NCI-H748 treated with DMSO at 0.1 percent for 48 hours (cell line): ENCODE data around the gene CIPC.

Experiments
- DNase-seq: peaks from one replicate; lab custom pipeline; 2025; lab: John Stamatoyannopoulos, UW

CIPC gene

DNA sequence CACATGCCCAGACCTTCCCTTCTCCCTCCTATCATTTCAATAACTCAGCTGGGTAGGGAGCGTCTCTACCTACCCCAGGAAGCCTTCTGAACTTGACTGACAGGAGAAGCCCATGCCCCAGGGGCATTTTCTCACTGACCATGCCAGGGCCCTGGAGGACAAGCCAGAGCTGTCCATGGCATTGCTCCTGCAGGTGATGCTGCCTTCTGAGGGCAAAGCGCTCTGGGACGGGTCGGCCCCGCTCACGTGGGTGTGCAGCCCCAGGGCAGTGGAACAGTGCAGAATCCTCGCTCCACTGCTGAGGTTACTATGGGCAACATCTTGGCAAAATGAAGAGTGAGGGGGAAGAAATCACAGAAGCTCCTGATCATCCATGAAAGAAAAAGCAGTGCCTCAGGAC, 28.5 kb upstream of the CIPC start:
- DNase-seq, result no peak

DNA sequence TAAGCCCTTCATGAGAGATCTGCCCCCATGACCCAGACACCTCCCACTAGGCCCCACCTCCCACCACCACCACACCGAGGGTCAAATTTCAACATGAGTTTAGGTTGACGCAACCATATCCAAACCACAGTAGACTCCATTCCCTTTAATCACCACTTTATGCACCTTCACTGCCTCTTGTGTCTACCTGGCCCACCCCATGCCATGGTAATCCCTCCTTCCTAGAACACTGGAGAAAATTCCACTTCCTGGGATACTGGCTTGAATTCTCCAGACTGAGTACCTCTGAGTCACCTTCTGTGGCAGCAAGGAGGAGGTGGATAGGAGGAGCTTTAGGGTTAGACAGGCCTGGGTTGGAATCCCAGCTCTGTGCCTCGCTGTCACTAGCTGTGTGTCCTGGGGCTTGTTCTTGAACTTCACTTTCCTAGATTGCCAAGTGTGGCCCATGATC, 26.1 kb upstream of the CIPC start:
- DNase-seq, result no peak

DNA sequence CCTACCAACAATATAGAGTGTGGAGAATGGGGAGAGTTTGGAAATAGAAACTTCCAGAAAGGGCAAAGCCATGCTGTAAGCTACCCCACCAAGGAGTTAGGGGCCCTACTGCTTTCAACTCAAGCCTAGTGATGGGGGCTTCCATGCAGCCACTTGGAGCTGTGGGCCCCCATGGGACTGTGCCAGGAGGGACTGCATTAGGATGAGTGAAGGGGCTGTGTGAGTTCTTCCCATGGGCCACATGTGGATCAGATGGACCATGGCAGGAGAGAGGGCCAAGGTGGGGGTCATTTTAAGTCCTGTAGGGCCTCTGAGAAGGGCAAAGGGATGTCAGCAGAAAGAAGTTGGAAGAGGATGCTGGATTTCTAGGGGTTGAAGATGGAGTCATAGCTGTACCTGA, 23.1 kb upstream of the CIPC start:
- no peak for DNase-seq

DNA sequence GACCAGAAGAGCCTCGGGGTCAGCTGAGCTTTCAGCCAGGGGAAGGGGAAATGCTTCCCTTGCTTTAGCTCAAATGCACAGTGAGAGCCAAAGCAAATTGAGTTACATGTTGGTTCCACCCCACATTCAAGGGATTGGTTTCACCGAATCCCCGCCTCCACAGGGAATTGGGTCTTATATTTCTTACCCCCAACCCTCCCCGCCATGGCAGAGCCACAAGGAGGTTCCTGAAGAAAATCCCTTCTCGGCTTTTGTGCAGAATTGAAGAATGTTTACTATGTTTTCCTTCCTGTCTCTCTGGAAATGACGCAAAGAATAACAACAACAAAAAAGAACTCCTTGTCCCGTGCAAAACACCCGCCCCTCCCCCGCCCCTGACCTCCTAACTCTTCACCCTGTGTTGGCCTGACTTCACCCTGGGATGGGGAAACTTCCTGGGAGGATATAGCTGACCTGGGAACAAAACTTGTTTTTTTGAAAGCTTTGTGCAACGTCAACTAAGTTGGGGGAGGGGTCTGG, 21.9 kb upstream of the CIPC start:
- no peak for DNase-seq

DNA sequence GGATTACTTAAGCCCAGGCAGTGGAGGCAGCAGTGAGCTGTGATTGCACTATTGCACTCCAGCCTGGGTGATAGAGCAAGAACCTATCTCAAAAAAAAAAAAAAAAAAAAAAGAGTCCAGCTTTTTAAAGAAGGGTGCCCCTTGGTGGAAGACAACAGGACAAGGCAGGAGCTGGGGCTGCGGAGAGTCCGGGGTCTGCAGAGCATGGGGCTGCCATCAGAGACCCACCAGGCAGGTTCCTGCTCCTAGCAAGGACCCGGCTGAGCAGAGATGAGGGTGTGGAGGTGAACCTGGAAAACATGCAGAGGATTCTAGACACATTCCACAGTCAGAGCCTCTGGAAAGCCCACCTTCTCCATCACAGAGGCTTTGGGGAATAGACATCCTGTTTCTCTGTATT, 21.0 kb upstream of the CIPC start:
- DNase-seq, result no peak

DNA sequence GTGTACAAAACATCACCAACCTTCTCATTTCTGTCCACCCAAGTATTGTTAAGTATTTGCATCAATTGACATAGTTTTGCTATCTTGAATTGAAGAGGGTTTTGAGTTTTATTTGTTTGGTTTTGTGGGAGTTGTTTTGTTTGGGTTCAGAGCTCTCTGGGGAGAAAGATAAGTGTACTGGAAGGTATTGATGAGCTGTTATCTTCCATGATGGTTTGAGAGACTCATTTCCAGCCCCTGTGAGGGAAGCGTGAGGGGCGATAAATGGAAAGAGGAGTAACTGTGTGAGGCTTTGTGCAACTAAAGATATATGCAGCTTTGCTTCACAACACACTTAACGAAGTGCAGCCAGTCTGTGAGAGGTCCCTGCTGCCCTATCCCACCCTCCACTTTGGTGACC, 15.7 kb upstream of the CIPC start:
- no peak for DNase-seq

DNA sequence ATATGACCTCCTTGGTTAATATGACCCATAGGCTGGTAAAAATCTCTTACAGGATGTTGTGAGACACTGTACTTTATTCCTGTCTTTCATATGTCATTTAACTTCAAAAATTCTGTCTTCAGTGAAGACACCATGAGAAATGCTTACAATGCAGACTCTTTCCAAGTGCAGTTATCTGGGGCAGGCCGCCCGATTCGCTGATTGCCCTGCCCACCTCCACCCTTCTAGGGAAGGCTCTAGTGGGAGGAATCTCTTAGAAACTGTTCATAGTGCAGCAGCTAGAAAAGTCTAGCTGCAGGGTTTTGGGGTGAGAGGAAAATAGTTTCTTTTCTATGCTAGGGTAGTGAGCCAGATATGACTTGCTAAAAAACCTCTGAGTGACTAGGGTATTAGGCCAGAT, 15.0 kb upstream of the CIPC start:
- no peak for DNase-seq

DNA sequence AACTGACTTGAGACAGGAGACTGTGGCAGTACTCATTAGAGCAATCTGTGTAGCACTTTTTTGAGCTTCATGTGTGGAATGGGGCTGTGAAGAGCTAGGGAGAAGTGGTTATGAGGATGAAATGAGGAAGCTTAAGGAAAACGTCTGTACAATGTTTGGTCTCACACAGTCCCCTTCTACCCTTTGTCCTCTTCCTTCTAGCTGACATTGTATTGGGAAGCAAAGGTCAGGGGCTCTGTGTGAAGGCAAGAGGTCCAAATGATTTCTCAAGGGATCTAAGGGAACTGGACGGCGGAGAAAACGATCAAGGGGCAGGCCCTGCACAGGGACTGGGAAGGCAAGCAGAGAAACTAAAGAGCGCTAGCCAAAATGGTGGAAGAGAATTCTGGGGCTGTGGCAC, 13.1 kb upstream of the CIPC start:
- no peak for DNase-seq

DNA sequence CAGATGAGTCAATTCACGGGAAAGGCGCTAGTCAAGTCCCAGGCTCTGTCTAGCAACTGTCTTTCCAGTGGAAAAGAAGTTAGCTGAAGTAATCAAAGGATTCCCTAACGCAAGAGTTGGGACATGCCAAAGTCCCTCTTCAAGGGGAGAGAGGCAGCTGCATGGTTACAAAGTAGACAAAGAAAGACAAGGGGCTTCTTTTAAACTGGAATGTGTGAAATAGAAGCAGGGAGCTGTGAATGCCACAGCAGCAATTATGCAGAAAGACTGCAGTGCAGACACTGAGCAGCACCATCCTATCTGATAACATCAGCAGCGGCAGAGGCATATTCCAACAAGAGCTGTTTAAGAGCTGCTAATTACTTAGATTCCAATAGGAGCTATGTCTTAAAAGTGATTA, 12.5 kb upstream of the CIPC start:
- no peak for DNase-seq

DNA sequence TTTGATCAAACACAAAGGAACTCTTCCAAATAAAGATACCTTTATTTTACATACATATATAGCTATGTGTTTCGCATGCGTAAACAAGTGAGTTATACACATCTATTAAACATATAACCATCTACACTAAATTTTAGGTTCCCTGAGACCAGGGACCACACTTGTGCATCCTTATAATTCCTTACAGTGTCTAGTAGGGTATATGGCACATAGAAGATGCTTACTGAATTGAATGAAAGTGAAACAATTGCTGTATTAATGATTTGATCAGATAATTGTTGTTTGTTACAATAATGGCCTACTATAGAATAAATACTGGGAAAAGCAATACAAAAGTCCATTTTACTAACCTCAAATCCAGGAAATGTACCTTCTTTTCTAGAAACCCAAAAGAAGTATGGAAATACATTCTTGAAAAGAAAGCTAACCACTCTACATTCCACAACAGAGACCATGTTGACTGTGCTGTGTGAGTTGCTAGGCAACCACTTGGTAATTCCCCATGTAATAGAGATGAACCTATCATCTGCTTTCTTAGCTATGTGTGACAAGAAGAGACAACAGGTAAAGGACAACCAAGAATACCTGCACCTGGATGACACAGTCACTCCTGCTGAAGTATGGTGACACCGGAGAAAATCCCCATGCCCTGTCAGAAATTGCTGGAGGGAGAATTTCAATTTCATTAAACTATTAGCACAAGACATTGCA, 11.9 kb upstream of the CIPC start:
- no peak for DNase-seq

DNA sequence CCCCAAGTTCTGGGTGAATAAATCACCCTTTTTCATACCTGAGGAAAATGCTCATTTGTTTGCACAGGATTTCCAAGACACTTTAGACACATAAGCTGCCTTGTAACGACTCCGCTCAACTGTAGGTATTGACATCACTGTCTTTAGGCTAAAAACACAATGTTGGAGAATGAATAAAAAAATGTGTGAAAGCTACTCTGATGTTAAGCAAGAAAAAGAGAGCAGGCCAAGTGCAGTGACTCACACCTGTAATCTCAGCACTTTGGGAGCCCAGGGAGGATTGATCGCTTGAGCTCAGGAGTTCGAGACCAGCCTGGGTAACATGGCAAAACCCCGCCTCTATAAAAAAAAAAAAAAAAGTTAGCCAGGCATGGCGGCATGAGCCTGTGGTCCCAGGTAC, 11.1 kb upstream of the CIPC start:
- DNase-seq, result no peak

DNA sequence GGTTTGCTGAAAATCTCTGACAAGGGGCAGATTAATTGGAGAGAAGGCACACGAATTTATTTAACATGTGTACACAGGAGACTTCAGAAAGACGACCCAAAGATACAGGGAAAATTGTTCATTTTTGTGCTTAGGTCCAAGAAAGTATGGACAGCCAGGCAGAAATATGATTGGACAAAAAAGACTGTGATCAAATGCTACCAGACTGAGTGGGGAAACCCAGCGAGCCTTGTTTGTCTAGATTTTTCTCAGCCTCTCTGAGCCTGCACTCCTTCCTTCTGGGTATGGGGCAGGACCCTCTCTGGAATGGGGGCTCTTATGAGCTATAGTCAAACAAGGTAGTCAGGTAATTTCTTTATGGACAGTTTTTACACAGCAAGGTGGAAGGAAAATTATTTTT, 10.4 kb upstream of the CIPC start:
- no peak for DNase-seq

DNA sequence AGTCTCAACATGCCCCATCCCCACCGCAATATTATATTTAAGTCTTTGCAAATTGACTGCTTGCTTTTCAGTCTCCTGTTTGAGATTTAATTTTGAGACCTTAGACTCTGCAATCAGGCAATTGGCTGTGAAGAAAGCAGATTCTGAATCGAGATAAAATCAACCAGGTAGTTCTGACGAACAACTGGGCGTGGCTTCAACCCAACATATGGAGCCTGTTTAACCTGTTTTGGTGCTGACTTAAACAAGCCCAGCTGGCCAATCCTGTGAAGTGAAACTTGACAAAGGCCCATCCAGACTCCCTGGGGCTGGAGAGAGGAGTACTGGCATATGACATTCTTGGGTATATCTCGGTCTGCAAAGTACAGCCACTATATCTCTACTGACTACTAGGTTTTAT, 9.8 kb upstream of the CIPC start:
- peak; percentile 91 for DNase-seq

DNA sequence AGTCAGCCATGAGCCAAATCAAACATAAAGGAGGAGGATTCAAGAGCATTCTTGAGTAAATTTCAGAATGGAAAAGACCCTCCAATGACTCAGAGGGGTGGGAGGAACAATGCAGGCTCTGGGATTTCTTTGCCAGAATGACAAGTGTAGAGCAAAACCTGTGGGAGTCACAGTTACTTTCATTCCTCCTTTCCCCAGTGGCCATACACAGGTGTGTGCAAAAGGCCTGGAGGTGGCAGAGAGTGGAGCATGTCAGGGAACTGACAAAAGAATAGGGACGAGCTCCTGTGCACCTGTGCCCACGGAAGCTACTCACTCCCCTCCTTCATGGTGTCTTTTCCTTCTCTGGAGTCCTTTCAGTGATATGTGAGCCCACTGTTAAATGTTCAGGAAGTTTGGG, 9.4 kb upstream of the CIPC start:
- DNase-seq, result no peak

DNA sequence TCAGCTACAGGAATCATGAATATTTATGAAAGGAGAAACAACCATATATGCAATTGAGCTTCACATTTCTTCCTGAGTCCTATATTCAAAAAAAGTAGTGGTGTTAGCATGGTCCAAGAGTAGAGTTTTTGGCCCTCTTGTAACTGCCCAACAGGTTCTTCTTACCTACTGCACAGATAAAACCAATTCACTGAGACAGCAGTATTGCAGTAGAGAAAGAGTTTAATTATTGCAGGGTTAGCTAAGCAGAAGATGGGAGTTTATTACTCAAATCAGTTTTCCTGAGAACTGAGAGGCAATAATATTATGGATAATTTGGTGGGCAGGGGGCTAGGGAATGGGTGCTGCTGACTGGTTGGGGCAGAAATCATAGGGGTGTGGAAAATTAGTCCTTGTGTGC, 6.5 kb upstream of the CIPC start:
- DNase-seq, result no peak

DNA sequence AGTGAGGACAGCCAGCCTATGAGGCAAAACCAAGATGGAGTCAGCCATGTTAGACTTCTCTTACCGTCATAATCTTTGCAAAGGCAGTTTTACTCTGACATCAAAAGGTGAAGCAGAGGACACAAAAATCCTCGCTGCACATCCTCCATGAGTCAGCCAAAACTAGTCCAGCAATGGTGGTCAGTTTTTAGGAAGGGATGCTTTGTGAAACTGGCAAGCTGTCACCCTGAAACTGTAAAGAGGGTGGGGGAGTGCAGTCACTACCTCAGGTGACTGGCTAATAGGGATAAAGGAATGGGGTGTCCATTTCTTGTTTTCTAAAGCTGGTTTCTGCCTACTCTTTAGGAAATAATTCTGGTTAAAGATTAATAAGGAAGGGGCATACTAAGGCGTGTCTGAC, 5.4 kb upstream of the CIPC start:
- DNase-seq, result no peak

DNA sequence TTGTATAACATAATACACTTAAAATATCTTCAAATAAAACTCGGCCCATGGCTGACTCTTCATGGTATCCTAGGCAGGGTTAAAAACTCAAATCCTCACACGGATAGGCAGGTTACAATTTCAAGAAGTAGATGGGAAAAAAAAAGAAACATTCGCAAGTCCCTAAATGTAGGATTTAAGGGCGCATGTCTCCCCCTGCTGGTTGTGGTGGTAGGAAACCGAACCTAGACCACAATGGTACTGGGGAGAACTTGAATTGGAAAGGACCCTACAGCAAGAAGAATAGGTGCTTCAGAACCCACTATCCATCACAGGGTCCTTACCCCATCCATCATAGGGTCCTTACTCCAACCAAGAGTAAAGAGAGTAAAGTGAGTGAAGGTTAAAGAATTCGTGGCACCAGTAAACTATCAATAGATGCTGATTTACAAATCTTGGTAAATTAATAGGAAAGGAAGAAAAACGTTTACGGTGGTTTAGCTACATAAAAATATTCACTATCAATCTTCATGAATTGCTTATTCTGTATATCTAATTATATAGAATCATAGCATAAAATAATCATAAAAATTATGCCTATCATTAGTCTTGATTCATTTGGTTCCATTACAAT, 3.3 kb upstream of the CIPC start:
- peak; percentile 82 for DNase-seq

DNA sequence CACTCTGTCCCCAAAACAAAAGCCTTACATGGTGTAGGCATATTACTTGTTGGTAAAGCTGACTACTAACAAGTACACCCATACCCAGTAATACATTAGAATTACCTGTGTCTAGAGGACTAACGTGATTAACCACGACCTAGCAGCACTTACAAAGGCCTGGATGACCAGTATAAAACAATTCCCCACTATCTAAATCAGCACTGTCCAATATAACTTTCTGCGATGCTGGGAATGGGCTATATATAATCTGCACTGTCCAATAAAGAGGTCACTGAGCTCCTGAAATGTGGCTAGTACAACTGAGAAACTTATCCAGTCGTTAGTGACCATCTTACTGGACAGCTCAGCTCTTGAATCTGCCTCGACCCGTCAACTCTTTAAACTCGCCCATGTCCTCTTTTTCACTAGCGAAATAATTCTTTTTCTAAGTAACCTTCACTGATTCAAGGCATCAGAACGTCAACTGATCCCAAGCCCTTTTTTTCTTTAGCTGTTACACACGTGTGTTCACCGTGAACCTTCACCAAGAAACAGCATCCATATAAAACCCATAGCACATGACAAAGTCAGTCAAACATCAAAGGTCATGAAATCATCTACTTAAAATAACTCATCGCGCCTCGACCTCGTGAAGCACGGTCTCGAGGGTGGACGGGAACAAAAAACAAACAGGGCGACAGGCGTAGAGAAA, 905 bp upstream of the CIPC start:
- no peak for DNase-seq

DNA sequence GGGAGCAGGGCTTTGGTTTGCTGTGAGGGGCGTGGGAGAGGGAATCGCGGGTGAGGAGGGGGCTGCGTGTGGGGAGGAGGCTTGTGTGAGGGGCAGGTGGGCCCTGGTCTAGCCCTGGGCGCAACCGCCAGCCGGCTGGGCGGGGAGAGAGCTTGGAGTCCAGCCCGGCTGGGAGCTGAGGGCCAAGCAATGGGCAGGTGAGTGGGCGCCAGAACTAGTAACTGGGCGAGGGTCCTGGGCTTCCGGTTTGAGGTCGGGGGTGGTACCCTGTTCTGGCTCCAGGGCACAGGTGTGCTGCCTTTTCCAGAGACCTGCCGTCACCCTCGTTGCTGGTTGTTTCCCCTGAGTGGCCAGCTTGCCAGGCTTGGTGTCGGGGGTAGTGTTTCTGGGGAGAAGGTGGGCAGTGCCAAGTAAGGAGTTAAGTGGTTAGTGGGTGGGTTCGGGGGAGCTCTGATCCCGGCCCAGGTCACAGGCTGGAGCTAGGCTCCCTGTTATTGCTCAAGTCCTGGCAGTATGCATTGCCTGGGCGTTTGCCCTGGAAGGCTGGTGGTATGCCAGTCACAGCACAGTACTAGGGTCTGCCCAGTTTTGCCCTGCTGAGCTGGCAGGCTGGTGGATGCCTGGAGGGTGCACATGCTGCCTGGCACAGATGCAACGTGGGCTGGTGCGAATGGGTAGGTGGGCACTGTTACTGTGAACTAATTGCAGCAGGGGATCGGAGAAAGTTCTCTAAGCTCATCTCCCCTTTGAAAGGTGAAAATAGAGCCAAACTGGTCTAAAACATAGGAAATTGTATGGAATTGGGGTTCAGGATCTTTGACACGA, 683 bp downstream of the CIPC start:
- DNase-seq, result no peak

DNA sequence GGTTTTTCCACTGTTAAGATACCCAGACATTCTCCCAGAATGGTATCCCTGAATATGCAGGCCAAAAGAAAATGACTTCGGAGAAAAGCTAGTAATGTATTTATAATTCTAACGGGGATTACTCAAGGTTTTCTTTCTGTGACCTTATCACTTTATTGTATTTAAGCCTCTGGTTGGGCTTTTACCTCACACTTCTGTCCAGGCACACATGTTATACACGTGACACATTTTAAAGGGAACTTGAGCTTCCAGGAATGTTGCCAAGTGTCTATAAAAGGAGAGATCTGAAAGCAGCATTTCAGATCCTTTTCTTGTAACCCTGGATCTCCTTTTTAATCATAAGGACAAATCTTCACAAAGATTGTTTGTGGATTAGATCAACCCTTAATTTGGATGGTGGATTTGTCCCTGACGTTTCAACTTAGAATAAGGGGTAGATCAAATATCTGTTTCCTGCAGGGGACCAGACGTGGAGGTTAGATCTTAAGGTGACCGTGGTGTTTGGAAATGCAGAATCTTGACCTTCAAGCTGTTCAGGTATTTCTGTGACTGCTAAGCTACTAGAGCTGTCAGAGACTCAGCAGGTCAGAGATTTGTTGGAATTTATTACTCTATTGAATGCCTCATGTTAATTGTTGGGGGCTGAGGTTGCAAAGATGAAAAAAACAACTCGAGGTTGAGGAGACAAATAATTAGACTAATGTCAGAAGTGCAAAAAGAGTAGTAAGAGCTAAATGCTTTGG, 1.5 kb downstream of the CIPC start:
- no peak for DNase-seq

DNA sequence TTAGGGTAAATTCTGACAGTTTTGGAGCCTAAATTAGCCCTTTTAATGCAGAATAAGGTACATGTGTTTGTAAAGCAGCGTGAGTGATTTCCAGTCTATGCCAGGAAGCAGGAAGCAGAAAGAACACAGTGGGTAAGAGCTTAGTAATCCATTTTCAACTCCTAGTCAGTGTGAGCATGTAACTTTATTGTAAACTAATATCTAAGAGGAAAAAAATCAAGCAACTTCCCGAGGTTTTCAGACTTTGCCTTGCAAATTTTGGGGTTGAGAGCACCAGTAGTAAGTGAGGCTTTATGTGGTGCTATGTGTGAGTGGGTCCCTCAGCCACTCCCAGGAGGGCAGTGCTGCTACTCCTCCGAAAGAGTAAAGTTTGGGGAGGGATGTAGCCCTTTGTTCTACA, 2.9 kb downstream of the CIPC start:
- DNase-seq, result no peak

DNA sequence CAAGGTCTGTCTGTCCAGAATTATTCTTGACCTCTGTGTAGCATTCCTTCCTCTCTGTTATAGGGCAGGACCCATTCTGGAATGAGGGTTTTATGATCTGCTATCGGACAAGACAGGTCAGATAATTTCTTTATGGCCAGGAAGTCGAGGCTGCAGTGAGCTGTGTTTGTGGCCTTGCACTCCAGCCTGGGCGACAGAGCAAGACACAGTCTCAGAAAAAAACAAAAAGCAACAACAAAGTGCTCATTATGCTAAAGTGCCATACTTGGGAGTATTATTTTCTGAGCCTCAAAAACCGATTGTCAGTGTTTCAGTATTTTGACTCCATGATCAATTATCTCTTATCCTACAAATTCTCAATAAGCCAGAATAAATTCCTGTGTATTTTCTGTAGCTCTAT, 4.1 kb downstream of the CIPC start:
- no peak for DNase-seq
